ENCODE measurements around the gene NIF3L1. TPM values are rescaled to one million over a fixed set of nuclear protein-coding genes. Genes with fewer than 3 reads are reported as not detected.

NIF3L1 gene
- total and polyA plus RNA-seq, 7 donors = 9.8 to 30.7 (median 23.5) TPM

GRCh38 chr2:200851398-200852248 lies 37.5 kb upstream of the NIF3L1 start:
- Histone ChIP-seq H3K27me3 (no peaks in the 10 kb centered on the region), H3K36me3 (peaks cover 46 to 64% (median 56%) of the 10 kb centered on the region in 4 donors), H3K4me3 (no peak overlapping the region), H3K9me3 (no peaks in the 10 kb centered on the region), H3K27ac (no peak overlapping the region), H3K4me1 (peaks cover 0 to 7% (median 2%) of the 10 kb centered on the region in 4 donors)
- 96 to 98% methylated on average over 6 of the region's 6 CpGs for WGBS, 2 donors
- no peak for DNase-seq
- TF ChIP-seq CTCF (IDR thresholded peaks at IDR 0.05) (no peak), EP300 (IDR thresholded peaks at IDR 0.05) (no peak), POLR2A (IDR thresholded peaks at IDR 0.05) (no peak), POLR2AphosphoS5 (IDR thresholded peaks at IDR 0.05) (no peak)
- intact Hi-C loops (cut with DNase I) = no loop called here

GRCh38 chr2:200852605-200853004 lies 36.6 kb upstream of the NIF3L1 start:
- no peak for DNase-seq
- peaks cover 56 to 74% (median 66%) of the 10 kb centered on the region in 4 donors for H3K36me3 ChIP-seq
- H3K27me3 ChIP-seq = no peaks in the 10 kb centered on the region
- H3K4me3 ChIP-seq = no peak overlapping the region
- no peaks in the 10 kb centered on the region for H3K9me3 ChIP-seq
- intact Hi-C loops (cut with DNase I) = no loop called here
- H3K4me1 ChIP-seq = peaks cover 0 to 13% (median 6%) of the 10 kb centered on the region in 4 donors
- no peak overlapping the region for H3K27ac ChIP-seq
- WGBS, 2 donors = 98% methylated on average over 2 of the region's 2 CpGs
- TF ChIP-seq POLR2AphosphoS5 (IDR thresholded peaks at IDR 0.05) (no peak), CTCF (IDR thresholded peaks at IDR 0.05) (no peak), POLR2A (IDR thresholded peaks at IDR 0.05) (no peak), EP300 (IDR thresholded peaks at IDR 0.05) (no peak)

- H3K27ac ChIP-seq = no peak overlapping the region
- intact Hi-C loops (cut with DNase I) = no loop called here
- H3K4me1 ChIP-seq = peaks cover 0 to 53% (median 43%) of the 10 kb centered on the region in 4 donors
- no peak for DNase-seq
- no peak overlapping the region for H3K4me3 ChIP-seq
- H3K27me3 ChIP-seq = no peaks in the 10 kb centered on the region
- TF ChIP-seq POLR2A (IDR thresholded peaks at IDR 0.05) (no peak), POLR2AphosphoS5 (IDR thresholded peaks at IDR 0.05) (no peak), EP300 (IDR thresholded peaks at IDR 0.05) (no peak), CTCF (IDR thresholded peaks at IDR 0.05) (no peak)
- WGBS, 2 donors = 81 to 85% methylated on average over 8 of the region's 8 CpGs
- no peaks in the 10 kb centered on the region for H3K9me3 ChIP-seq
- H3K36me3 ChIP-seq = peaks cover 66 to 89% (median 76%) of the 10 kb centered on the region in 4 donors
Measured at GRCh38 chr2:200856806-200857205, 32.4 kb upstream of the NIF3L1 start.

- no peak for DNase-seq
- Histone ChIP-seq H3K4me1 (peaks cover 0 to 60% (median 50%) of the 10 kb centered on the region in 4 donors), H3K36me3 (peaks cover 34 to 54% (median 42%) of the 10 kb centered on the region in 4 donors), H3K27me3 (no peaks in the 10 kb centered on the region), H3K27ac (peak overlapping the region; percentile 100), H3K4me3 (peak overlapping the region; percentile 9 to 98 (median 92)), H3K9me3 (no peaks in the 10 kb centered on the region)
- intact Hi-C loops (cut with DNase I) = loop anchor here (5.0 to 10.0 kb wide), 3 partner anchors 102 to 785 kb away; partner anchors contain the start of genes ORC2 and TMEM237
- WGBS, 2 donors = 48 to 53% methylated on average over 12 of the region's 12 CpGs
- TF ChIP-seq POLR2AphosphoS5 (IDR thresholded peaks at IDR 0.05) (peak in 2 of 4 donors; percentile 47 to 56), POLR2A (IDR thresholded peaks at IDR 0.05) (no peak), EP300 (IDR thresholded peaks at IDR 0.05) (no peak)
Measured at GRCh38 chr2:200860092-200860795, 28.9 kb upstream of the NIF3L1 start.
